ENCODE results near the gene VTA1.

VTA1 gene

GRCh38 chr6:142262231-142262630 lies 115.2 kb downstream of the VTA1 start:
- DNase-seq (ENCODE audit: extremely low read depth, insufficient read length), result no peak
- Histone ChIP-seq H3K27me3 (replicated peaks; ENCODE audit: control insufficient read depth, insufficient read depth, low read length) (no peaks in the 10 kb centered on the region), H3K4me3 (replicated peaks; ENCODE audit: low read depth, low read length) (no peak overlapping the region), H3K36me3 (ENCODE audit: control insufficient read depth, insufficient read depth, low read length) (no peaks in the 10 kb centered on the region)
- no peak for TF ChIP-seq CTCF (IDR thresholded peaks at IDR 0.05; ENCODE audit: insufficient read depth, low read length, poor library complexity, severe bottlenecking)

GRCh38 chr6:142265476-142265875 lies 118.4 kb downstream of the VTA1 start:
- no peak for DNase-seq (ENCODE audit: extremely low read depth, insufficient read length)
- Histone ChIP-seq H3K4me3 (replicated peaks; ENCODE audit: low read depth, low read length) (no peak overlapping the region), H3K36me3 (ENCODE audit: control insufficient read depth, insufficient read depth, low read length) (no peaks in the 10 kb centered on the region), H3K27me3 (replicated peaks; ENCODE audit: control insufficient read depth, insufficient read depth, low read length) (no peaks in the 10 kb centered on the region)
- no peak for TF ChIP-seq CTCF (IDR thresholded peaks at IDR 0.05; ENCODE audit: insufficient read depth, low read length, poor library complexity, severe bottlenecking)

- DNase-seq (ENCODE audit: extremely low read depth, insufficient read length), result no peak
- no peaks in the 10 kb centered on the region for H3K36me3 ChIP-seq (ENCODE audit: control insufficient read depth, insufficient read depth, low read length)
- TF ChIP-seq CTCF (IDR thresholded peaks at IDR 0.05; ENCODE audit: insufficient read depth, low read length, poor library complexity, severe bottlenecking), result no peak
- no peak overlapping the region for H3K4me3 ChIP-seq (replicated peaks; ENCODE audit: low read depth, low read length)
- H3K27me3 ChIP-seq (replicated peaks; ENCODE audit: control insufficient read depth, insufficient read depth, low read length), result no peaks in the 10 kb centered on the region
These were observed 119.0 kb downstream of the VTA1 start for GRCh38 chr6:142266060-142266459.

GRCh38 chr6:142271476-142271875 lies 124.4 kb downstream of the VTA1 start:
- Histone ChIP-seq H3K27me3 (replicated peaks; ENCODE audit: control insufficient read depth, insufficient read depth, low read length) (no peaks in the 10 kb centered on the region), H3K4me3 (replicated peaks; ENCODE audit: low read depth, low read length) (no peak overlapping the region), H3K36me3 (ENCODE audit: control insufficient read depth, insufficient read depth, low read length) (no peaks in the 10 kb centered on the region)
- no peak for DNase-seq (ENCODE audit: extremely low read depth, insufficient read length)
- TF ChIP-seq CTCF (IDR thresholded peaks at IDR 0.05; ENCODE audit: insufficient read depth, low read length, poor library complexity, severe bottlenecking), result no peak
